K562 (cell line): Measurements from ENCODE around the gene HAAO. TPM values are rescaled to one million over a fixed set of nuclear protein-coding genes. Genes with fewer than 3 reads are reported as not detected.

Experiments used
- DPF2 ChIP-seq: fragments of 450-650 bp; IDR thresholded peaks from 2 replicates; pipeline ENCODE4 v1.6.1; 2016
- FOXP1 ChIP-seq: sonication (generic); formaldehyde crosslinking; IDR thresholded peaks from 2 replicates; pipeline ENCODE4 v1.8.0; 2022; ENCODE audit warnings: mild to moderate bottlenecking, missing genetic modification reagents
- HDAC8 ChIP-seq: fragments of 450-650 bp; IDR thresholded peaks from 2 replicates; pipeline ENCODE4 v1.6.1; 2016; ENCODE audit warnings: mild to moderate bottlenecking, missing genetic modification characterization, moderate library complexity, missing compliant biosample characterization
- HNRNPLL ChIP-seq: fragments of 200-400 bp; formaldehyde crosslinking; IDR thresholded peaks from 2 replicates; pipeline ENCODE4 v1.6.1; 2017; ENCODE audit warnings: low read length, low read depth, mild to moderate bottlenecking; ENCODE audit not compliant: poor library complexity, severe bottlenecking
- JUN ChIP-seq, 2 experiments: sonication (generic) in 1 of 2; formaldehyde crosslinking in 1 of 2; IDR thresholded peaks; 2 replicates each; pipeline versions ENCODE4 v1.6.1 to v1.8.0; 2012 to 2022; ENCODE audit warnings: borderline replicate concordance in 2 of 2, mild to moderate bottlenecking in 2 of 2, improper control_type of control experiment in 1 of 2, low read depth in 1 of 2, low read length in 1 of 2, missing genetic modification reagents in 1 of 2
- JUNB ChIP-seq: fragments of 450-650 bp; formaldehyde crosslinking; conservative IDR thresholded peaks from 2 replicates; pipeline ENCODE4 v1.4.0; 2020; ENCODE audit warnings: mild to moderate bottlenecking
- MEIS2 ChIP-seq: fragments of 450-650 bp; IDR thresholded peaks from 2 replicates; pipeline ENCODE4 v1.6.1; 2014; ENCODE audit warnings: mild to moderate bottlenecking; ENCODE audit not compliant: partially characterized antibody
- POLR2H ChIP-seq: IDR thresholded peaks from 2 replicates; pipeline ENCODE4 v1.6.1; 2016; ENCODE audit warnings: missing genetic modification characterization, low read depth, mild to moderate bottlenecking, control low read depth, missing compliant biosample characterization, moderate library complexity
- RBFOX2 ChIP-seq: fragments of 200-400 bp; formaldehyde crosslinking; IDR thresholded peaks from 2 replicates; pipeline ENCODE4 v1.6.1; 2017; ENCODE audit warnings: low read depth, mild to moderate bottlenecking, low read length, moderate library complexity
- SIN3A ChIP-seq, 2 experiments: fragments of 150-350 bp in 1 of 2; IDR thresholded peaks; 2 replicates each; pipeline ENCODE4 v1.6.1; 2011 to 2016; ENCODE audit warnings: borderline replicate concordance in 2 of 2, low read depth in 2 of 2, low read length in 2 of 2, mild to moderate bottlenecking in 2 of 2, moderate library complexity in 2 of 2; ENCODE audit not compliant: control insufficient read depth in 1 of 2
- SNIP1 ChIP-seq: fragments of 450-650 bp; IDR thresholded peaks from 2 replicates; pipeline ENCODE4 v1.7.1; 2017; ENCODE audit warnings: low read depth, mild to moderate bottlenecking
- ZNF12 ChIP-seq: sonication (generic); formaldehyde crosslinking; IDR thresholded peaks from 2 replicates; pipeline ENCODE4 v1.4.0; 2020; ENCODE audit warnings: mild to moderate bottlenecking, missing genetic modification reagents
- ZNF224 ChIP-seq: sonication (generic); formaldehyde crosslinking; IDR thresholded peaks from 2 replicates; pipeline ENCODE4 v1.8.0; 2022; ENCODE audit warnings: mild to moderate bottlenecking, missing genetic modification reagents
- ZSCAN32 ChIP-seq: fragments of 450-650 bp; formaldehyde crosslinking; IDR thresholded peaks from 2 replicates; pipeline ENCODE4 v1.4.0; 2020; ENCODE audit warnings: mild to moderate bottlenecking, moderate library complexity
- polyA plus RNA-seq, 8 experiments: library from polyadenylated mRNA; depleted of rRNA in 4 of 8; stranded (reverse) in 5 of 8; unstranded in 3 of 8; fragments of >200 nt; fragmentation: Nextera tagmentation in 2 of 8; fragmentation: Illumina TruSeq in 1 of 8; extraction: Ambion mirVana in 2 of 8; extraction: Trizol in 1 of 8; gene quantifications; 2 replicates each; pipeline versions ENCODE4 v1.2.1 to v1.2.3, GENCODE V29; 2011 to 2014; ENCODE audit warnings: inconsistent platforms in 1 of 8, missing spikeins in 1 of 8
- total RNA-seq, 7 experiments: library from RNA; depleted of rRNA in 6 of 7; stranded (reverse); fragments of >200 nt in 6 of 7; fragmentation: Illumina TruSeq in 2 of 7; extraction: Trizol in 2 of 7; gene quantifications; 2 replicates each; pipeline versions ENCODE4 v1.2.1 to v1.2.3, GENCODE V29; 2011 to 2021; ENCODE audit warnings: low replicate concordance in 1 of 7
- TF ChIP-seq, protein P1 (sequence below): sonication (generic); formaldehyde crosslinking; IDR thresholded peaks from 2 replicates; pipeline ENCODE4 v1.8.0; 2022; ENCODE audit warnings: mild to moderate bottlenecking, missing genetic modification reagents
- TF ChIP-seq, protein P2 (sequence below): fragments of 450-650 bp; formaldehyde crosslinking; IDR thresholded peaks from 2 replicates; pipeline ENCODE4 v1.4.0; 2020; ENCODE audit warnings: mild to moderate bottlenecking, moderate library complexity
- TF ChIP-seq, protein P3 (sequence below), 2 experiments: fragments of 450-650 bp in 1 of 2; IDR thresholded peaks; 2 replicates each; pipeline ENCODE4 v1.6.1; 2011 to 2017; ENCODE audit warnings: low read depth in 2 of 2, antibody characterized with exemption in 1 of 2, borderline replicate concordance in 1 of 2, low read length in 1 of 2, mild to moderate bottlenecking in 1 of 2, mixed read lengths in 1 of 2; ENCODE audit not compliant: control insufficient read depth in 1 of 2
- TF ChIP-seq, protein P4 (sequence below): sonication (generic); formaldehyde crosslinking; IDR thresholded peaks from 2 replicates; pipeline ENCODE4 v1.8.1; 2023; ENCODE audit warnings: mild to moderate bottlenecking, missing genetic modification reagents

Gene HAAO
- total and polyA plus RNA-seq, 9 of the 15 experiments (the other 6 are each of a cell fraction or from before 2014, with no cell fraction given): not detected

DNA sequence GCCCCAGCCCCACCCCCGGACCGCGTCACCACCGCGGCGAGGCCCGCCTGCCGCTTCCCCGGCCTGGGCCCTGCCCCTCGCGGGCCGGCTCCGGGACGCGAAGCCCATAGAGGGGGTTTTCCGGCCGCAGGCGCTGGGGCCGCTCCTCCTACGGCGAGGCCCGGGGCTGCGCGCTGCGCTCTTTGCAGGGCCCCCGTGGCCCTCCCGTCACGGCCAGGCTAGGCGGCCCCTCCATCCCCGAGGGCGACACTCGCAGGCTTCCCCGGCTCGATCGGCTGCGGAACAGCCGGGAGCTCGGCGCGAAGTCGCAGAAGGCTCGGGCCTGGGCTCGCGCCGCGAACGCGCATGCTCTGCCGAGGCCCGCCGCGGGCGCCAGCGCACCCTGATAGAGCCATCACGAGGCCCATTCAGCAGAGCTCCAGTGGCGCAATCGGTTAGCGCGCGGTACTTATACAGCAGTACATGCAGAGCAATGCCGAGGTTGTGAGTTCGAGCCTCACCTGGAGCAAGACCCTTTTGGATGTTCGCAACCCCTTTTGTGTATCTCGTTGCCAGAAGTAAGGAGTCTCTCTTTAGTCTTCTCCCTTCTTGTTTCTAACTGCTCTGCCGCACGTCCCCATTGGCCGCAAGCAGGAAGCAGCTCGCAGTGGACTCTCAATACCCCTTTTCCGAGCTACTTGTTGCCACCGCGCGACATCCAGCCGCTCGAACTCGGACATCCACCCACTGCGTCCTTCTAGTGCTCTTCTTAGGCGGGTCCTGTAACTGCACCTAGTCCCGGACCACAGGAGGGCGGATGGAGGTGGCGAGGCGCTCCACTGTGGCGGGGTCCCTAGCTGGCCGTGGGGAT is 18.0 kb upstream of the HAAO start (continued):
- peak in 1 of 2 experiments; percentile 61; a peak in 1 of 4 replicates for TF ChIP-seq SIN3A (IDR thresholded peaks at IDR 0.05; ENCODE audit: borderline replicate concordance in 2 of 2, control insufficient read depth in 1 of 2, low read depth in 2 of 2, low read length in 2 of 2)
- TF ChIP-seq, protein P1, sequence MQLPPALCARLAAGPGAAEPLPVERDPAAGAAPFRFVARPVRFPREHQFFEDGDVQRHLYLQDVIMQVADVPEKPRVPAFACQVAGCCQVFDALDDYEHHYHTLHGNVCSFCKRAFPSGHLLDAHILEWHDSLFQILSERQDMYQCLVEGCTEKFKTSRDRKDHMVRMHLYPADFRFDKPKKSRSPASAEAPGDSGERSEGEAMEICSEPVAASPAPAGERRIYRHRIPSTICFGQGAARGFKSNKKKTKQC (CRISPR knock-in tag): peak; percentile 76; the same call in 1 of the 2 replicates
- peak; percentile 100 for TF ChIP-seq POLR2H (tag)
- TF ChIP-seq DPF2: peak; percentile 66
- TF ChIP-seq, protein P2, sequence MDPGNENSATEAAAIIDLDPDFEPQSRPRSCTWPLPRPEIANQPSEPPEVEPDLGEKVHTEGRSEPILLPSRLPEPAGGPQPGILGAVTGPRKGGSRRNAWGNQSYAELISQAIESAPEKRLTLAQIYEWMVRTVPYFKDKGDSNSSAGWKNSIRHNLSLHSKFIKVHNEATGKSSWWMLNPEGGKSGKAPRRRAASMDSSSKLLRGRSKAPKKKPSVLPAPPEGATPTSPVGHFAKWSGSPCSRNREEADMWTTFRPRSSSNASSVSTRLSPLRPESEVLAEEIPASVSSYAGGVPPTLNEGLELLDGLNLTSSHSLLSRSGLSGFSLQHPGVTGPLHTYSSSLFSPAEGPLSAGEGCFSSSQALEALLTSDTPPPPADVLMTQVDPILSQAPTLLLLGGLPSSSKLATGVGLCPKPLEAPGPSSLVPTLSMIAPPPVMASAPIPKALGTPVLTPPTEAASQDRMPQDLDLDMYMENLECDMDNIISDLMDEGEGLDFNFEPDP (CRISPR knock-in tag): no peak
- TF ChIP-seq MEIS2: peak; percentile 60
- TF ChIP-seq RBFOX2: peak; percentile 95
- peak; percentile 94 for TF ChIP-seq FOXP1 (CRISPR knock-in tag)
- peak; percentile 62 for TF ChIP-seq HNRNPLL
- TF ChIP-seq HDAC8: peak; percentile 82
- TF ChIP-seq JUNB (CRISPR knock-in tag): no peak
- peak; percentile 81 for TF ChIP-seq ZNF12 (CRISPR knock-in tag)
- TF ChIP-seq, protein P3, sequence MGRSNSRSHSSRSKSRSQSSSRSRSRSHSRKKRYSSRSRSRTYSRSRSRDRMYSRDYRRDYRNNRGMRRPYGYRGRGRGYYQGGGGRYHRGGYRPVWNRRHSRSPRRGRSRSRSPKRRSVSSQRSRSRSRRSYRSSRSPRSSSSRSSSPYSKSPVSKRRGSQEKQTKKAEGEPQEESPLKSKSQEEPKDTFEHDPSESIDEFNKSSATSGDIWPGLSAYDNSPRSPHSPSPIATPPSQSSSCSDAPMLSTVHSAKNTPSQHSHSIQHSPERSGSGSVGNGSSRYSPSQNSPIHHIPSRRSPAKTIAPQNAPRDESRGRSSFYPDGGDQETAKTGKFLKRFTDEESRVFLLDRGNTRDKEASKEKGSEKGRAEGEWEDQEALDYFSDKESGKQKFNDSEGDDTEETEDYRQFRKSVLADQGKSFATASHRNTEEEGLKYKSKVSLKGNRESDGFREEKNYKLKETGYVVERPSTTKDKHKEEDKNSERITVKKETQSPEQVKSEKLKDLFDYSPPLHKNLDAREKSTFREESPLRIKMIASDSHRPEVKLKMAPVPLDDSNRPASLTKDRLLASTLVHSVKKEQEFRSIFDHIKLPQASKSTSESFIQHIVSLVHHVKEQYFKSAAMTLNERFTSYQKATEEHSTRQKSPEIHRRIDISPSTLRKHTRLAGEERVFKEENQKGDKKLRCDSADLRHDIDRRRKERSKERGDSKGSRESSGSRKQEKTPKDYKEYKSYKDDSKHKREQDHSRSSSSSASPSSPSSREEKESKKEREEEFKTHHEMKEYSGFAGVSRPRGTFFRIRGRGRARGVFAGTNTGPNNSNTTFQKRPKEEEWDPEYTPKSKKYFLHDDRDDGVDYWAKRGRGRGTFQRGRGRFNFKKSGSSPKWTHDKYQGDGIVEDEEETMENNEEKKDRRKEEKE (IDR thresholded peaks at IDR 0.05; ENCODE audit: borderline replicate concordance in 1 of 2, control insufficient read depth in 1 of 2, low read depth in 2 of 2, low read length in 1 of 2): peak in 1 of 2 experiments; percentile 75; a peak in 1 of 4 replicates
- no peak for TF ChIP-seq ZNF224 (CRISPR knock-in tag)
- no peak for TF ChIP-seq ZSCAN32 (CRISPR knock-in tag)
- TF ChIP-seq, protein P4, sequence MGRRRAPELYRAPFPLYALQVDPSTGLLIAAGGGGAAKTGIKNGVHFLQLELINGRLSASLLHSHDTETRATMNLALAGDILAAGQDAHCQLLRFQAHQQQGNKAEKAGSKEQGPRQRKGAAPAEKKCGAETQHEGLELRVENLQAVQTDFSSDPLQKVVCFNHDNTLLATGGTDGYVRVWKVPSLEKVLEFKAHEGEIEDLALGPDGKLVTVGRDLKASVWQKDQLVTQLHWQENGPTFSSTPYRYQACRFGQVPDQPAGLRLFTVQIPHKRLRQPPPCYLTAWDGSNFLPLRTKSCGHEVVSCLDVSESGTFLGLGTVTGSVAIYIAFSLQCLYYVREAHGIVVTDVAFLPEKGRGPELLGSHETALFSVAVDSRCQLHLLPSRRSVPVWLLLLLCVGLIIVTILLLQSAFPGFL (CRISPR knock-in tag): peak; percentile 95
- TF ChIP-seq SNIP1: peak; percentile 58; the same call in 1 of the 2 replicates
- TF ChIP-seq JUN (IDR thresholded peaks at IDR 0.05; ENCODE audit: borderline replicate concordance, low read depth, low read length): peak; percentile 40; the same call in 1 of the 2 replicates
- TF ChIP-seq JUN (CRISPR knock-in tag; IDR thresholded peaks at IDR 0.05; ENCODE audit: borderline replicate concordance): peak; percentile 79; the same call in 1 of the 2 replicates
